HG03378 (cell line): ENCODE results near the gene OXER1.

Experiments used
- ATAC-seq: cut with Tn5 transposase; IDR thresholded peaks from one replicate; pipeline ENCODE4 v1.9.1; 2021; ENCODE audit warnings: mild to moderate bottlenecking, moderate library complexity; ENCODE audit not compliant: unreplicated experiment

OXER1 gene

GRCh38 chr2:42713920-42714319, 50.0 kb downstream of the OXER1 start:
- no peak for ATAC-seq

- ATAC-seq: no peak
Observed at GRCh38 chr2:42712934-42713333, 51.0 kb downstream of the OXER1 start.
